Neural progenitor cell (in vitro differentiated cells): ENCODE results near the gene KAZN.

ENCODE experiments used
- EZH2 ChIP-seq: fragments of 200-600 bp; sonication (generic); IDR thresholded peaks from 2 replicates; pipeline ENCODE4 v1.6.1; 2017; ENCODE audit warnings: antibody characterized with exemption, mild to moderate bottlenecking, moderate library complexity
- EZH2phosphoT487 ChIP-seq: fragments of 200-600 bp; sonication (generic); IDR thresholded peaks from 2 replicates; pipeline ENCODE4 v1.6.1; 2017; ENCODE audit warnings: antibody characterized with exemption
- TF ChIP-seq, protein P1 (sequence below): fragments of 200-600 bp; sonication (generic); IDR thresholded peaks from 2 replicates; pipeline ENCODE4 v1.5.1; 2017; ENCODE audit warnings: antibody characterized with exemption, mild to moderate bottlenecking

DNA sequence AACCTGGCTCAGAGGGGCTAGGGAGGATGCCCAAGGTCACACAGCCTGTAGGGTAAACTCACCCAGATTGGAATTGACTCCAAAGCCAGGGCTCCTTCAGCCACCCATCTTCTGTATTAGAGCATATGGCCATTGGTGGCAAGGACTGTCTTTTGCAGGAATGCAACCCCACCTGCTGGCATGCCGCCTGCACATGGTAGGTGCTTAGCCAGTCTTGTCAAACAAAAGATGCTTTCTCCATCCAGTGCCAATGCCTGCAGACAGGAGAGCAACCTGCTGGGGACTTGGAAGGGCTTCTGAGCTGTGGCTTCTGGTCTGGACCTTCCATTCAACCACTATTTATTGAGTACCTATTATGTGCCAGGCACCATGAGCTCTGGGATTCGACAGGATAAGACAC lies 459.8 kb downstream of the KAZN start:
- no peak for TF ChIP-seq EZH2
- TF ChIP-seq, protein P1, sequence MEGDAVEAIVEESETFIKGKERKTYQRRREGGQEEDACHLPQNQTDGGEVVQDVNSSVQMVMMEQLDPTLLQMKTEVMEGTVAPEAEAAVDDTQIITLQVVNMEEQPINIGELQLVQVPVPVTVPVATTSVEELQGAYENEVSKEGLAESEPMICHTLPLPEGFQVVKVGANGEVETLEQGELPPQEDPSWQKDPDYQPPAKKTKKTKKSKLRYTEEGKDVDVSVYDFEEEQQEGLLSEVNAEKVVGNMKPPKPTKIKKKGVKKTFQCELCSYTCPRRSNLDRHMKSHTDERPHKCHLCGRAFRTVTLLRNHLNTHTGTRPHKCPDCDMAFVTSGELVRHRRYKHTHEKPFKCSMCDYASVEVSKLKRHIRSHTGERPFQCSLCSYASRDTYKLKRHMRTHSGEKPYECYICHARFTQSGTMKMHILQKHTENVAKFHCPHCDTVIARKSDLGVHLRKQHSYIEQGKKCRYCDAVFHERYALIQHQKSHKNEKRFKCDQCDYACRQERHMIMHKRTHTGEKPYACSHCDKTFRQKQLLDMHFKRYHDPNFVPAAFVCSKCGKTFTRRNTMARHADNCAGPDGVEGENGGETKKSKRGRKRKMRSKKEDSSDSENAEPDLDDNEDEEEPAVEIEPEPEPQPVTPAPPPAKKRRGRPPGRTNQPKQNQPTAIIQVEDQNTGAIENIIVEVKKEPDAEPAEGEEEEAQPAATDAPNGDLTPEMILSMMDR, result no peak
- no peak for TF ChIP-seq EZH2phosphoT487
